HG02973 (cell line): ENCODE results near the gene SMIM20.

ENCODE experiments used
- ATAC-seq: cut with Tn5 transposase; IDR thresholded peaks from one replicate; pipeline ENCODE4 v1.9.1; 2021; ENCODE audit warnings: moderate library complexity; ENCODE audit not compliant: unreplicated experiment

The SMIM20 gene

DNA sequence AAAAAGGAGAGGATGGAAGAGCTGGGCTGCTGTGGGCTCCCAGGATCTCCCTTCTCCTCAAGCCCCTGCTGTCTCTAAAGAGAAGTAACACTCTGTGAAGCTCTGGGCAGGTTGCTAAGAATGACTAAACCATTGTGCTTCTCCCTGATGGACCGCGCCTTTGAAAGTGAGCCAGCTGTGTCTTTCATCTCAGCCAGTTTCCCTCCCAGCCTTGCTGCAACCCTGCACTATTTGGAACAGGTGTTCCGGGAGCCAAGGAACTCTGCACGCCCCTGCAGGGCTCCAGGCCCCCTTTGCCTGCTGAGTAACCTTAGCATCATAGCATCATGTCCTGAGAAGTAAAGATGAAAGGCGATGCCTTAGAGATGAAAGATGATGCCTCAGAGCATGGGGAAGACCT is 39.7 kb downstream of the SMIM20 start:
- ATAC-seq: no peak

DNA sequence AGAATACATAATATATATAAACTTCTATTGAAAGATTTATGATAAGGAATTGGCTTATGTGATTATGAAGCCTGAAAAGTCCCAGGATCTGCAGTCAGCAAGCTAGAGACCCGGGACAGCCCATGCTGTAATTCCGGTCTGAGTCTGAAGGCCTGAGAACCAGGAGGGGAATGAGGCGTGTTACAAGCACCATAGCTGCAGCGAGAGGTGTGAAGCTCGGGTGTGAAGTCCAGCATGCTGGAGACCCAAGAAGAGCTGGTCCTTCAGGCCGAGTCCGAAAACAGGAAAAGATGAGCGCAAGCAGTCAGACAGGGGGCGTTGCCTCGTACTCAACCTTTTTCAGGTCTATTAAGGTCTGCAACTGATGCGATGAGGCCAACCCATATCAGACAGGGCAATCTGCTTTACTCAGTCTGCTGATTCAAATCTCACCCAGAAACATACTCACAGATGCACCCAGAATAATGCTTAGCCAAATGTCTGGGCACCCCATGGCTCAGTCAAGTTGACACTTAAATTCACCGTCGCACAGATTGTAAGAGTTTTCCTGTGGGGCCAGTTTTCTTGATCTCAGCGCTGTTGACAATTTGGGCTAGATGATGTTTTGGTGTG is 40.4 kb downstream of the SMIM20 start:
- ATAC-seq: no peak

DNA sequence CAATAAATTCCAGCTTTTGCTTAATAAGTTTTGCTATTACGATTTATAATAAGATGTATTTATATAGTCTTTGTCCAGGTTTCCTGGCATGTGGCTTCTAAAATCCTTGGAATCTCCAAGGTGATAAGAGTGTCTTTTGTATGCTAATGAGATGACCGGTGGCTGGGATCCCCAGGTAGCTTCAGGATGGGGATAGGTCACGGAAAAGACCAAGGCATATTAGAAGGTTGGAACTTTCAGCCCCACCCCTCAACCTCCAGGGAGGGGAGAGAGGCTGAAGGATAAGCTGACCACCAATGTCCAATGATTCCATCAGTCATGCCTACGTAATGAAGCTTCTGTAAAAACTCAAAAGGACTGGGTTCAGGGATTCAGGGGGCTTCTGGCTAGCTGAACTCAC is 41.7 kb downstream of the SMIM20 start:
- no peak for ATAC-seq

DNA sequence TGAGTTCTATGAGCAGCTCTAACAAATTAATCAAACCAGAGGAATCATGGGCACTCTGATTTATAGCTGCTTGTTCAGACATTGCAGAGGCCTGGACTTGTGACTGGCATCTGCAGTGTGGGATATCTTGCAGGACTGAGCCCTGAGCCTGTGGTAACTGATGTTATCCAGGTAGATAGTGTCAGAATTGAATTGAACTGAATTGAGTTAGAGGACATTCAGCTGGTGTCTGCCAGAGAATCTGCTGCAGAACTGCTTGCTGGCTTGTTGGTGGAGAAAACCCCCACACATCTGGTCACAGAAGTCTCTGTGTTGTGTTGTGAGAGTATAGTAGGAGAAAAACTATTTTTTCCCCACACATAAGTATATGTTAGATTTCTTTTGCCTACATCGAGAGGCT is 42.2 kb downstream of the SMIM20 start:
- ATAC-seq: no peak

DNA sequence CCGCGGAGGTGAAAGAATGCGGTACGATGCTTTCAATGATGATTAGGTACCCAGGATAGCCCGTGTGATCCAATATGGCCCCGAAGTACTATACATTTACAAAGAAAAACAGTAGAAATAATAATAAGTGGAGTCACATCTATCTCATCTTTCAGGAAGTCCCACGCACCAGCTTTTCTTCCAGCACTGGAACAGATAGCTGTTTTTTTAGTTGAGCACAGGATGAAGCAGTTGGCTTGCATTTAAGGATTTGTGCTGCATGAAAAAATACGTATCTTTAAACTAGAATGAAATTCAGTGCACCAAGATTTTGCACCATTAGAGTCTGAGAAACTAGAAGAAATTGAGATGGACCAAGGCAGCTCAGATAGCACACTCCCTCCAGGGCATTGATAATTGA is 44.1 kb downstream of the SMIM20 start:
- no peak for ATAC-seq

DNA sequence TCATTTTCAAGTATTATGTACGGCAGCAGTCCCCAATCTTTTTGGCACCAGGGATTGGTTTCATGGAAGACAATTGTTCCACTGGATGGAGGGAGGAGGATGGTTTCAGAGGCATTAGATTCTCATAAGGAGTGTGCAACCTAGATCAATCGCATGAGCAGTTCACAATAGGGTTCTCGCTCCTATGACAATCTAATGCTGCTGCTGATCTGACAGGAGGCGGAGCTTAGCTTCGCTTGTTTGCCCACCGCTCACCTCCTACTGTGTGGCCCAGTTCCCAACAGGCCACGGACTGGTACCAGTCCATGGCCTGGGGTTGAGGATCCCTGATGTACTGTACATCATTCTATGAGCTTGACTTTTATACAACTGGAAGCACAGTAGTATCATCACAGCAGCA is 48.4 kb downstream of the SMIM20 start:
- no peak for ATAC-seq

DNA sequence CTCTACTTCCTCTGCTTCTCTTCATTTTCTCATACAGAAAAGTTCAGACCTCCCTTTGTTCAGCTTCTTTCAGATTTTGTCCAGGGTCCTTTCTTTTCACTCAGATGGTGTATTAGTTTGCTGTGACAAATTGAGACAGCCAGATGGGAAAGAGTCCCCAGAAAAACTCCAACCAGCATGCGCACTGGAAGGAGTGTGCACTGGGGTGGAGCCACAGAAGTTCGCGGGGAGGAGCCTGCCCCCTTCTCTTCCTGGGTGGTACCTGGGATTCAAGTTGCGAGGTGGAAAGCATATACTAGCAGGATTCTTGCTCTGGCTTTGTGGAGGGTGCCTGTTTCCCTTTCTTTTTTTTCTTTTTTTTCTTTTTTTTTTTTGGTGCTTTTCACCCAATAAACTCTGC is 51.6 kb downstream of the SMIM20 start:
- ATAC-seq: no peak

DNA sequence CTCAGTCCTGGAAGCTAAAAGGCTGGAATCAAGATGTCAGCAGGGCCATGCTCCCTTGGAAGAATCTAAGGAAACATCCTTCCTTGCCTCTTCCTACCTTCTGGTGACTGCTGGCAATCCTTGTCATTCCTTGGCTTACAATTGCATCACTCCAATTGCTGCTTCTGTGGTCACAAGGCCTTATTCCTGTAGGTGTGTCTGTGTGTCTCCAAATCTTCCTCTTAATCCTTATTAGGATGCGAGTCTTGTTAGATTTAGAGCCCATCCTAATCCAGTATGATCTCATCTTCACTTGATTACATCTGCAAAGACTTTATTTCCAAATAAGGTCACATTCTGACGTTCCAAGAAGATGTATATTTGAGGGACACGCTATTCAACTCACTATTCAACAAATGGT is 52.2 kb downstream of the SMIM20 start:
- no peak for ATAC-seq

DNA sequence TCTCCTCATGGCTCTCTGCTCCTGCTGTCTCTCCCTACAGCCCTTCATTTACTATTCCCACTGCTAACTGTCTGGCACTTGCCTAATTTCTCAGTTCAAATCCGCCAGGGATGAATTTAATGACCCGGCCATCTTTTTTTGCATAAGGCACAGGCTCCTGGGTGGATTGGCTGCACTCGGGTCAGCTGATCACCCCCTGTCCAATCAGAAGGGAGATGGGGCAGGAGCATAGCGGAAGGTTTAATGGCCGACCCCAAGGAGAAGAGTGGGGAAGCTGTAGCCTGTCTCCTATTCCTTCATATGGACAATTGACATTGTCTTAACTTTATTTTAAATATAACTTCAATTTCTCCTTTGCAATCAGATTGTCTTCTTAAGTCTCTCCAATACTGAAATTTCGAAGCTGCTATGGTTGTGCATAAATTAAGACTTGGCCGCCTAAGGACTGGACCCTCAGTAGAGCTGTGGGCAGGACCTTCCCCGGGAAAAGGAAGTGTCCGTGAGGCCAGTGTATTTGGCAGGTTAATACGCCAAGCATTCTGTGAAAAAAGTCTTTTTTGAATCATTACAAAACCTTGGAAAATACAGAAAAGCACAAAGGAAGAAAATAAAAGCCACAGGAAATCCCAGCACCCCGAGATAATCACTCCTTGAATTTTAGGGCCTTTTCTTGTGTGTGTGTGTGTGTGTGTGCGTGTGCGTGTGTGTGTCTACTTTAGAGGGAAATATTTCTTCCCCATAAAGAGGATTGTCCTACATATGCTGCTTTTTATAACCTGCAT is 55.5 kb downstream of the SMIM20 start:
- ATAC-seq: no peak

DNA sequence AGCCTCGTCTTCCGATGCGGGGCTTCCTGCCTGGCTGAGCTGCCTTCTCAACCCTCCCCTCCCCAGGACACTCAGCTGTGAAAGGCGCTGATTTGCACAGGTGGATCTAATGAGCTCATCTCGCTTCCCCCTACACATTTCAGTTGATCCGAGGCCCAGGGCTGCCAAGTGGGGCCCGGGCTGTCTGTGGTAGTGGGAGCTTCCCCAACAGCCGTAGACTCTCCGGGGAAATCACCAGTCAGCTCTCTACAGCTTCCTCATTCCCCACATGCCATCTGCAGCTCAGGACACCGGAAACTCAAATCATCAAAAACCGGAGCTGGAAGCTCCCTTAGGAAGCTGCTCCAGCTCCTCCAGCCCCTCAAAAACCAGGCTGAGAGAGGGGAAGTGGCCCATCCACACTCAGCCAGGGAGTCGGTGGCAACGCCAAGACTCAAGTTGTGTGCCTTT is 56.2 kb downstream of the SMIM20 start:
- ATAC-seq: no peak

DNA sequence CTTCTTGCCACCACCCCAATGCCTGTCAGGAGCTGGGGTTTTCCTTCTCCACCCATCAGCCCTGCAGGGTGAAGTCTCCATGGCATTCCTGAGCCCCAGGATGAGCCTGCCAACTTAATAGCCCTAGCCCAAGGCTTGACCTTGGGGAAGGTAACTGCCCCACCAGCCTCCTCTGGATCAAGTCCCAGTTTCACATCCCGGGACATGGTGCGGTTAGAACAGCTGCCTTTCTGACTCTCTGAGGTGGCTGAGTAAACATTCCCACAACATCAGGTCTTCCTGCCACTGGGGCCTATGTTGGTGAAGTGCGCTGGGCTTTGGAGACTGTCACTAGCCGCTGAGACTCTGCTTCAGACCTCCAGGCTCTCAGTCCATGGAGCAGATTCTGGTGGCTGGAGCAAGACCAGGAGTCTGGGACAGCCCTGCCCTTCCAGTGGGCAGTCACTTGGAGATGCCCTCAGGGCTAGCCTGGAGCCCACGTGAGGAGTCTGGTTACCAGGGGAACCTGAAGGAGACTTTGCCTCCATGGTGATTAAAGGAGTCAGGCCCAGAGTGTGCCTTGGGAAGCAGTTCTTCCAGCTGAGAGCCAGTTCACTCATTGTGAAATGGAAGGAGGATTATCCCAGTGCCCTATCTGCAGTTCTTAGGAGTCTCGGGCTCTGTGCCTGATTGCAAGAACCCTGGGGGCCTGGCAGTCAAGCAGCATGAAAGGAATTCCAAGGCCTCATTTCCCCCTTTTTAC is 56.8 kb downstream of the SMIM20 start:
- no peak for ATAC-seq

DNA sequence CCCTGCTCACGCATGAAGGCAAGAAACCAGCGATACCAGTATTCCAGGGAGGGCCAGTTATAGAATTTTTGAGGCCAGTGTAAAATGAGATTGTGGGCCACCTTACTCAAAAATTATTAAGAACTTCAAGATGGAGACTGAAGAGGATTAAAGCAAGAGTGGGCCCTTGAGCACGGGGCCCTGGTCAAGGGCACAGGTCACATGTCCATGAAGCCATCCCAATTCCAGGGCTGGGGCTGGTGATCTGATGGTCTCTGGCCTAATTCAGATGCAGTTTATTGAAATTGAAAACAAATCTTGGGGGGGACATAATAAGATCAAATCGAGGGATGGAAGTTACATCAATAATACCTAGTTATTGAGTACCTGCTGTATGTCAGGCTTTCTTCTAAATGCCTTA is 58.3 kb downstream of the SMIM20 start:
- no peak for ATAC-seq

DNA sequence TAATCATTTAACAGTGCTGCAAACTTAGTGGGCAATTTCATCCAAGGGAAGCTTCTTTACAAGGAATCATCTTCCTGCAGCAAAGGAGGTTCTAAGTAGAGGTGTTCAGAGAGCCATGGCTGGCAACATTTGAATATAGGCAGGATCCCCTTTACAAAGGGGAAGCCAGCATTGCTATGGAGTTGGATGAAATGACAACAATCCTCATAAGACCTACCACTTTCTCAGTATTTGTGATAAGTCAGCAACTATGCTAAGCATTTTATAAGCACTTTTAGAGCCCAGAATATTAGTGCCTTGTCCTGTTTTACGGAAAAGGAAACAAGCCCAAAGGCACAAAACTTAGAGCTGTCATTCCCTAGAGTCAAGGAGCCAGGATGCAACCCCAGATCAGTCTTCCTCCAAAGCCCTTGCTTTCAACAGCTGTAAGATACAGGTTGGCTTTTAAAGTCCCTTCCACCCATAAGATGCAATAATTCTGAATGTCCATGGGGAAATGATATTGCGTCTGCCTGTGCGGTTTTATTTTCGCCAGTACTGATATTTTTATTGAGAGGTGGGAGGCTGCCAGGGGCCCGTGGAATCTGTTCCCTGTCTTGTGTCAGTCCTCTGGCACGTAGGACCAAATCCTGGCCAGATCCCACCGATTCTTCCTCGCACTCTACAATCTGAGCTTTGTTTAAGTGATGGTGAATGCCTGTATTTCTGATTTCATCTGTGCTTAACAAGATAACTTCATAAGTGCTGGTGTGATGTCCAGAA is 59.1 kb downstream of the SMIM20 start:
- ATAC-seq: no peak

DNA sequence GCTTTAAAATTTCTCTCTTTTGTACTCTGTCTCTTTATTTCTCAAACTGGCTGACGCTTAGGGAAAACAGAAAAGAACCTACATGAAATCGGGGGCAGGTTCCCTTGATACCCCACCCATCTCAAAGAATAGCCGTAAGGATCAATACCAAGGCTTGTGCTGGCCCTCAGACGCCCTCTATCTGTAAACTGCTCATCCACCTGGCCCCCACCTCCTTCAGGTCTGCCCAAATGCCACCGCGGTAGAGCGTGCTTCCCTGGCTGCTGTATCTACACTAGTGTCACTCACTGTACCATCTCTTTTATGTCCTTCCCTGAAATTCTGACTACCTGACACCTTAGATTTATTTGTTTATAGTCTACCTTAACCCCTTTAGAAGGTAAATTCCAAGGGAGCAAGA is 62.8 kb downstream of the SMIM20 start:
- no peak for ATAC-seq

DNA sequence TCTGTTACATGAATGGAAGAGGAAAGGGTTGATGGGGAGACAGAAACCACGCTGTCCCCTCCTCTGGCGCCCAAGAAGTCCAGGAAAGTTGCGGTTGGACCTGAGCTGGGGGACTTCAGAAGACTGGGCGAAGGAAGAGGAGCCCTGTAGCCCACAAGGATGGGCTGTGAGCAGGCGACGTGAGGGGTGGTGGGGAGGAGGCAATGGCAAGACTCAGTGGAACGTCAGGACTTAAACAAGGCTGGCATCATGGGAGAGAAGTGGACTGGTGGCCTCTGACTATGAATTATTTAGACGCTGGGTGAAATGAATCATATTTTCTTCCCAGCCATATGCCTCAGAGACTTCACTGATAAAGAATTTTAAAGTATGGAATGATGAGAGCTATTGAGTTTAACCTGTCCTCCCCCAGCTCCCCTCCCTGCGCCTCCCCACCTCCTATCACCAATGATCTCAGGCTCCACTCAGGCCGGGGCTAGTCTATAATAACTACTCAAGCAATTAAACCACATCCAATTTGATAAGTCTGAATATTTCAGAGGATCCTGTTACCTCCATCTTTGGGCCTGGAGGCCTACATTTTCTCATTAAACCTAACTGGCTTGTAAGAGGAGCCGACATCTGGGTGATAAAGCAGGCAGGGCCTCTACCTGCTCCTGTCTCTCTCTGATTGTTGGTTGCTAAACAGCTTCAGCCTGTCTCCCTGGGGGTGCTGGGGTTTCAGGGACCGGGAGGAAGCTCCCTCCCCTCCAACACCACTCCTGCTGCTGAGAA is 63.6 kb downstream of the SMIM20 start:
- ATAC-seq: no peak

DNA sequence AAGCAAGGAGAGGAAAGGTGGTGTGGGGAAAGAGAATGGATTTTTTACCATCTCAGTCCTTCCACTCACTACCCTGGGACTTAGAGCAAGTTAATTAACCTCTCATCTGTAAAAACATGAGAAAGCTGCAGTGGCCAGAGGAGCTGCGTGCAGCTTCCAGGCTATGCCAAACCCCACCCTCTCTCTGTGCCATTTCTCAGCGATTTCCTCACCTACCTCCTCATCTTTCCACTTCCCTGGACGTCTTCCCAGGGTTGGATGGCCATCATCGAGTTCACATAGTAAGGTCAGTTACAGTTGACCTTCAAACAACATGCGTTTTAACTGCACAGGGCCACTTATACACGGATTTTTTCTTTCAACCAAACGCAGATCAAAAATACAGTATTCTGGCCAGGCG is 64.3 kb downstream of the SMIM20 start:
- no peak for ATAC-seq
